Measurements from ENCODE around the gene CYBRD1. TPM values are rescaled to one million over a fixed set of nuclear protein-coding genes. Genes with fewer than 3 reads are reported as not detected.

The CYBRD1 gene
- total and polyA plus RNA-seq, 2 donors (not counting 1 experiment from before 2014, with no cell fraction given): 0.27 TPM; not detected in 1

DNA sequence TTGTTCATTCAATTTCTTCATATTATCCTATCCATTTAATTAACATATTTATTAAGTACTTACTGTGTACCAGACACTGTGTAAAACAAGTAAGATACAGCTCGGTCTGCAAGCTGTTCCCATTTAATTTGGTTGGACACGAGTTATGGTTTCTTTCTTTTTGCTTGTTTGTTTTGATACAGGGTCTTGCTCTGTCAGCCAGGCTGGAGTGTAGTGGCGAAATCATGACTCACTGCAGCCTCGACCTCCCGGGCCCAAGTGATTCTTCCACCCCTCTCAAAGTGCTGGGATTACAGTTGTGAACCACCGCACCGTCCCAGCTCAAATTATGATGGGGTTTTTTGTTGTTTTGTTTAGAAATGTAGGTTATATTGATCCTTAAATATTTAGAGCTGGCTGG is 9.0 kb downstream of the CYBRD1 start:
- ChIA-PET POLR2A (interaction anchor here (0.6 kb wide), 1 partner anchor 449 kb away, joined by 4 read pairs; no protein-coding TSS in a partner anchor), CTCF (no interaction called here)
- no peak overlapping the region for H3K4me3 ChIP-seq (ENCODE audit: control extremely low read depth in 1 of 5, extremely low read depth in 1 of 5, insufficient read depth in 1 of 5, low read depth in 2 of 5, low read length in 4 of 5)
- H3K27me3 ChIP-seq (replicated peaks in 1 of 4; ENCODE audit: control extremely low read depth in 1 of 4, control insufficient read depth in 3 of 4, insufficient read depth in 4 of 4, low read length in 3 of 4): peaks cover 0 to 4% (median 2%) of the 10 kb centered on the region in 4 experiments
- H3K9ac ChIP-seq (ENCODE audit: low read length): no peak overlapping the region
- H3K79me2 ChIP-seq (ENCODE audit: control insufficient read depth, insufficient read depth, low read length): no peaks in the 10 kb centered on the region
- Mint-ChIP-seq H3K9me3 (ENCODE audit: insufficient read depth) (peaks cover 6% of the 10 kb centered on the region), H3K4me3 (no peak overlapping the region), H3K27me3 (peaks cover 19% of the 10 kb centered on the region), H3K4me1 (no peaks in the 10 kb centered on the region), H3K27ac (no peak overlapping the region)
- no peaks in the 10 kb centered on the region for H3K4me1 ChIP-seq (ENCODE audit: control insufficient read depth in 2 of 2, insufficient read depth in 2 of 2, low read length in 2 of 2)
- H3K36me3 ChIP-seq (replicated peaks in 1 of 2; ENCODE audit: control extremely low read depth in 1 of 2, control insufficient read depth in 1 of 2, extremely low read depth in 1 of 2, insufficient read depth in 2 of 2, low read length in 1 of 2): no peaks in the 10 kb centered on the region
- peaks cover 0 to 5% (median 0%) of the 10 kb centered on the region in 3 donors for H3K9me3 ChIP-seq (ENCODE audit: control extremely low read depth in 1 of 3, control insufficient read depth in 2 of 3, insufficient read depth in 1 of 3, low read length in 2 of 3)
- no peak overlapping the region for H3K27ac ChIP-seq (ENCODE audit: low read length in 2 of 2)
- DNase-seq: no peak
- WGBS (ENCODE audit: insufficient coverage): 60% methylated on average over 1 of the region's 7 CpGs
- TF ChIP-seq EZH2 (IDR thresholded peaks at IDR 0.05; ENCODE audit: borderline replicate concordance, insufficient read depth, low read depth, low read length, poor library complexity, severe bottlenecking): no peak
- TF ChIP-seq, protein P1, sequence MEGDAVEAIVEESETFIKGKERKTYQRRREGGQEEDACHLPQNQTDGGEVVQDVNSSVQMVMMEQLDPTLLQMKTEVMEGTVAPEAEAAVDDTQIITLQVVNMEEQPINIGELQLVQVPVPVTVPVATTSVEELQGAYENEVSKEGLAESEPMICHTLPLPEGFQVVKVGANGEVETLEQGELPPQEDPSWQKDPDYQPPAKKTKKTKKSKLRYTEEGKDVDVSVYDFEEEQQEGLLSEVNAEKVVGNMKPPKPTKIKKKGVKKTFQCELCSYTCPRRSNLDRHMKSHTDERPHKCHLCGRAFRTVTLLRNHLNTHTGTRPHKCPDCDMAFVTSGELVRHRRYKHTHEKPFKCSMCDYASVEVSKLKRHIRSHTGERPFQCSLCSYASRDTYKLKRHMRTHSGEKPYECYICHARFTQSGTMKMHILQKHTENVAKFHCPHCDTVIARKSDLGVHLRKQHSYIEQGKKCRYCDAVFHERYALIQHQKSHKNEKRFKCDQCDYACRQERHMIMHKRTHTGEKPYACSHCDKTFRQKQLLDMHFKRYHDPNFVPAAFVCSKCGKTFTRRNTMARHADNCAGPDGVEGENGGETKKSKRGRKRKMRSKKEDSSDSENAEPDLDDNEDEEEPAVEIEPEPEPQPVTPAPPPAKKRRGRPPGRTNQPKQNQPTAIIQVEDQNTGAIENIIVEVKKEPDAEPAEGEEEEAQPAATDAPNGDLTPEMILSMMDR (IDR thresholded peaks at IDR 0.05): no peak
- no peak for ATAC-seq (ENCODE audit: low read depth)
- no peak overlapping the region for H2AFZ ChIP-seq (ENCODE audit: insufficient read depth, low read depth, low read length, poor library complexity, severe bottlenecking)
- H3K4me2 ChIP-seq (replicated peaks; ENCODE audit: low read depth, low read length, poor library complexity, severe bottlenecking): no peak overlapping the region
- H4K20me1 ChIP-seq (ENCODE audit: control insufficient read depth, insufficient read depth, low read length, poor library complexity, severe bottlenecking): no peaks in the 10 kb centered on the region
- intact Hi-C loops (cut with micrococcal nuclease): no loop called here

DNA sequence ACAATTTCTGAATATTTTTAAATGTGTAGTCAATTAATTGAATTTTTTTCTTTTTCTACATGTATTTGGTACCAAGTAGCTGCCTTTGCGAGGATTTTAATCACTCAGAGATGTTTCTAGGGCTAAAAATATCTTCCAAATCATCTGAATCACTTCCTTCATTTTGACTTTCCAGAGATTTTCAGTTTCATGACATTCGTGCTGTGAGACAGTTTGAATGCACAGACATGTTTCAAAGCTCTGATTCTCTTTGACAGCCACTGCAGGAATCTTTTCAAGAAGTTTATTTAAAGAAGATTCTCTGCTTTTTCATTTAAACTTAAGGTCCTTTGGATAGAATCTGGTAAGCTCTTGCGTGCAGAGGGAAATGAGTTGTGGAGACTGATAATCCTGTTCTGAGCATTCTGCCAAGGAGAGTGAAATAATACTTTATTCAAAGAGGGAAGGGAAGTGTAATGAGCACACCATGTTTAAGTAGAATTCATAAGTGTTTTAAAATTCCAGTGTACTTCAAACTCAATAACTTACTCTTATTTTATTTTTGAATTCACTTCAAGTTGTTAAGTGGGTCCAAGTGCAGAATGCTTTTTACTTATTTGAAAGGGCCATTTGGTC is 9.7 kb downstream of the CYBRD1 start:
- no peaks in the 10 kb centered on the region for H3K36me3 ChIP-seq (replicated peaks in 1 of 2; ENCODE audit: control extremely low read depth in 1 of 2, control insufficient read depth in 1 of 2, extremely low read depth in 1 of 2, insufficient read depth in 2 of 2, low read length in 1 of 2)
- H3K9me3 ChIP-seq (ENCODE audit: control extremely low read depth in 1 of 3, control insufficient read depth in 2 of 3, insufficient read depth in 1 of 3, low read length in 2 of 3): peaks cover 0 to 5% (median 0%) of the 10 kb centered on the region in 3 donors
- 38% methylated on average over 3 of the region's 3 CpGs for WGBS (ENCODE audit: insufficient coverage)
- no peak overlapping the region for H3K4me2 ChIP-seq (replicated peaks; ENCODE audit: low read depth, low read length, poor library complexity, severe bottlenecking)
- no peak overlapping the region for H3K27ac ChIP-seq (ENCODE audit: low read length in 2 of 2)
- no peak overlapping the region for H3K4me3 Mint-ChIP-seq
- POLR2A ChIA-PET: no interaction called here
- intact Hi-C loops (cut with micrococcal nuclease): no loop called here
- CTCF ChIA-PET: no interaction called here
- H3K27ac Mint-ChIP-seq: no peak overlapping the region
- no peaks in the 10 kb centered on the region for H3K4me1 Mint-ChIP-seq
- no peak overlapping the region for H3K4me3 ChIP-seq (ENCODE audit: control extremely low read depth in 1 of 5, extremely low read depth in 1 of 5, insufficient read depth in 1 of 5, low read depth in 2 of 5, low read length in 4 of 5)
- H4K20me1 ChIP-seq (ENCODE audit: control insufficient read depth, insufficient read depth, low read length, poor library complexity, severe bottlenecking): no peaks in the 10 kb centered on the region
- DNase-seq: no peak
- peaks cover 0 to 4% (median 2%) of the 10 kb centered on the region in 4 experiments for H3K27me3 ChIP-seq (replicated peaks in 1 of 4; ENCODE audit: control extremely low read depth in 1 of 4, control insufficient read depth in 3 of 4, insufficient read depth in 4 of 4, low read length in 3 of 4)
- no peak overlapping the region for H3K9ac ChIP-seq (ENCODE audit: low read length)
- no peak for ATAC-seq (ENCODE audit: low read depth)
- TF ChIP-seq, protein P1 (IDR thresholded peaks at IDR 0.05): no peak
- no peak for TF ChIP-seq EZH2 (IDR thresholded peaks at IDR 0.05; ENCODE audit: borderline replicate concordance, insufficient read depth, low read depth, low read length, poor library complexity, severe bottlenecking)
- no peak overlapping the region for H2AFZ ChIP-seq (ENCODE audit: insufficient read depth, low read depth, low read length, poor library complexity, severe bottlenecking)
- H3K4me1 ChIP-seq (ENCODE audit: control insufficient read depth in 2 of 2, insufficient read depth in 2 of 2, low read length in 2 of 2): no peaks in the 10 kb centered on the region
- H3K9me3 Mint-ChIP-seq (ENCODE audit: insufficient read depth): peaks cover 6% of the 10 kb centered on the region
- H3K79me2 ChIP-seq (ENCODE audit: control insufficient read depth, insufficient read depth, low read length): no peaks in the 10 kb centered on the region
- H3K27me3 Mint-ChIP-seq: peaks cover 21% of the 10 kb centered on the region
